A549 (cell line): ENCODE results near the gene WASF3. TPM values are rescaled to one million over a fixed set of nuclear protein-coding genes. Genes with fewer than 3 reads are reported as not detected.

Source experiments
- ATAC-seq, 2 experiments: fragments of 200-7000 bp in 1 of 2; fragments of >200 bp in 1 of 2; cut with Nextera tagmentation in 1 of 2; cut with Tn5 transposase in 1 of 2; 3 replicates each; pipeline versions ENCODE4 v1.8.0 to v1.9.1; 2018 to 2020; ENCODE audit warnings: mild to moderate bottlenecking in 1 of 2, moderate library complexity in 1 of 2
- CTCF ChIA-PET: fragments of 300-600 bp; sonication (Branson Sonifier 250); formaldehyde crosslinking; extraction: SDS; loops from one replicate; lab custom pipeline; 2021; ENCODE audit warnings: antibody characterized with exemption, inconsistent platforms; lab: Yijun Ruan, JAX
- POLR2A ChIA-PET: fragments of 350-600 bp; formaldehyde crosslinking; extraction: SDS; loops from one replicate; lab custom pipeline; 2021; ENCODE audit warnings: antibody characterized with exemption, inconsistent platforms; lab: Yijun Ruan, JAX
- DNase-seq, 2 experiments: peaks; one replicate each; pipeline versions ENCODE4 v3.0.0 to v3.0.0-alpha.2; 2011 to 2016; ENCODE audit warnings: low read depth in 1 of 2, low spot score in 1 of 2
- FAIRE-seq: peaks from 2 replicates; lab custom pipeline; 2011; peaks lifted over from hg19 to GRCh38; lab: Jason Lieb, UNC
- H3K27ac ChIP-seq, 2 experiments: fragments of >200 bp; sonication (Bioruptor Twin); formaldehyde crosslinking; 3 replicates each; pipeline ENCODE4 v1.5.1; 2016 to 2017
- H3K4me1 ChIP-seq: fragments of >200 bp; sonication (Bioruptor Twin); formaldehyde crosslinking; 3 replicates; pipeline ENCODE4 v1.6.1; 2016
- H3K4me2 ChIP-seq: fragments of >200 bp; sonication (Bioruptor Twin); formaldehyde crosslinking; 3 replicates; pipeline ENCODE4 v1.6.1; 2016
- H3K4me3 ChIP-seq: fragments of >200 bp; sonication (Bioruptor Twin); formaldehyde crosslinking; 3 replicates; pipeline ENCODE4 v1.5.1; 2016
- H3K9me3 ChIP-seq: fragments of >200 bp; sonication (Bioruptor Twin); formaldehyde crosslinking; 3 replicates; pipeline ENCODE4 v1.6.1; 2016
- CEBPB ChIP-seq, 2 experiments: fragments of >200 bp in 1 of 2; sonication (Bioruptor Twin) in 1 of 2; formaldehyde crosslinking in 1 of 2; IDR thresholded peaks; 2 replicates each; pipeline ENCODE4 v1.6.1; 2012 to 2016
- CHD2 ChIP-seq: fragments of 150-350 bp; IDR thresholded peaks from 2 replicates; pipeline ENCODE4 v1.6.1; 2014; ENCODE audit warnings: low read length; ENCODE audit not compliant: partially characterized antibody
- CHD4 ChIP-seq: fragments of 200-600 bp; sonication (generic); IDR thresholded peaks from 2 replicates; pipeline ENCODE4 v1.6.1; 2016; ENCODE audit warnings: antibody characterized with exemption, mild to moderate bottlenecking, borderline replicate concordance
- EHF ChIP-seq: fragments of 250-450 bp; sonication (Bioruptor Pico); IDR thresholded peaks from 2 replicates; pipeline ENCODE4 v1.5.0; 2020; ENCODE audit warnings: mild to moderate bottlenecking
- HEYL ChIP-seq: fragments of 250-450 bp; sonication (Bioruptor Pico); IDR thresholded peaks from 2 replicates; pipeline ENCODE4 v1.8.0; 2021; ENCODE audit warnings: mild to moderate bottlenecking, moderate library complexity
- HOXB13 ChIP-seq: fragments of 250-450 bp; sonication (Bioruptor Pico); IDR thresholded peaks from 2 replicates; pipeline ENCODE4 v1.5.0; 2020; ENCODE audit warnings: low read depth, mild to moderate bottlenecking, moderate library complexity
- HOXB5 ChIP-seq: fragments of 250-450 bp; sonication (Bioruptor Pico); IDR thresholded peaks from 2 replicates; pipeline ENCODE4 v1.5.0; 2020; ENCODE audit warnings: mild to moderate bottlenecking, moderate library complexity
- KDM1A ChIP-seq: fragments of 200-600 bp; sonication (generic); IDR thresholded peaks from 2 replicates; pipeline ENCODE4 v1.6.1; 2016; ENCODE audit warnings: low read depth, mild to moderate bottlenecking
- MAFK ChIP-seq: fragments of 450-650 bp; IDR thresholded peaks from 2 replicates; pipeline ENCODE4 v1.6.1; 2014; ENCODE audit not compliant: partially characterized antibody
- NPAS2 ChIP-seq: fragments of 250-450 bp; sonication (Bioruptor Pico); IDR thresholded peaks from 2 replicates; pipeline ENCODE4 v1.8.0; 2022; ENCODE audit warnings: mild to moderate bottlenecking, moderate library complexity, borderline replicate concordance
- PHF8 ChIP-seq: fragments of 200-600 bp; sonication (generic); IDR thresholded peaks from 2 replicates; pipeline ENCODE4 v1.6.1; 2016; ENCODE audit warnings: low read depth, mild to moderate bottlenecking, antibody characterized with exemption, moderate library complexity, borderline replicate concordance
- POLR2A ChIP-seq: IDR thresholded peaks from 2 replicates; pipeline ENCODE4 v1.6.1; 2012; ENCODE audit warnings: mild to moderate bottlenecking, low read length
- SMC3 ChIP-seq: fragments of >200 bp; sonication (Bioruptor Twin); formaldehyde crosslinking; IDR thresholded peaks from 3 replicates; pipeline ENCODE4 v1.6.1; 2018; ENCODE audit warnings: inconsistent platforms
- TFCP2L1 ChIP-seq: fragments of 250-450 bp; sonication (Bioruptor Pico); IDR thresholded peaks from 2 replicates; pipeline ENCODE4 v1.5.0; 2021; ENCODE audit warnings: mild to moderate bottlenecking
- TP53 ChIP-seq: fragments of 250-450 bp; sonication (Bioruptor Pico); IDR thresholded peaks from 2 replicates; pipeline ENCODE4 v1.5.0; 2021; ENCODE audit warnings: mild to moderate bottlenecking, moderate library complexity
- ZSCAN20 ChIP-seq: fragments of 250-450 bp; sonication (Bioruptor Pico); IDR thresholded peaks from 2 replicates; pipeline ENCODE4 v1.8.0; 2022; ENCODE audit warnings: mild to moderate bottlenecking, moderate library complexity
- WGBS: methylation state at CpG from one replicate; pipeline ENCODE4 v1.1.6; 2017; ENCODE audit errors: missing lambda C conversion rate; 5-methylcytosine and 5-hydroxymethylcytosine counted together
- polyA plus RNA-seq, 4 experiments: library from polyadenylated mRNA; depleted of rRNA in 3 of 4; stranded (reverse); fragments of >200 nt; fragmentation: RNase III in 1 of 4; extraction: RNeasy Plus Mini Kit Qiagen cat#74134 plus additional on column Dnase treatment in 1 of 4; gene quantifications; 2 replicates in 3 of 4; 3 replicates in 1 of 4; pipeline ENCODE4 v1.2.3, GENCODE V29; 2011 to 2017
- TF ChIP-seq, protein P1 (sequence below): fragments of 200-600 bp; sonication (generic); IDR thresholded peaks from 2 replicates; pipeline ENCODE4 v1.6.1; 2016; ENCODE audit warnings: antibody characterized with exemption, mild to moderate bottlenecking, moderate library complexity
- TF ChIP-seq, protein P2 (sequence below): IDR thresholded peaks from 2 replicates; pipeline ENCODE4 v1.6.1; 2012
- TF ChIP-seq, protein P3 (sequence below): fragments of 250-450 bp; sonication (Bioruptor Pico); IDR thresholded peaks from 2 replicates; pipeline ENCODE4 v1.5.0; 2021; ENCODE audit warnings: mild to moderate bottlenecking, moderate library complexity, borderline replicate concordance
- TF ChIP-seq, protein P4 (sequence below): fragments of >200 bp; sonication (Bioruptor Twin); formaldehyde crosslinking; IDR thresholded peaks from 3 replicates; pipeline ENCODE4 v1.6.1; 2016

Gene WASF3
- polyA plus RNA-seq, 2 of the 4 experiments (the other 2 are of a cell fraction): 0.09 to 0.56 TPM

DNA sequence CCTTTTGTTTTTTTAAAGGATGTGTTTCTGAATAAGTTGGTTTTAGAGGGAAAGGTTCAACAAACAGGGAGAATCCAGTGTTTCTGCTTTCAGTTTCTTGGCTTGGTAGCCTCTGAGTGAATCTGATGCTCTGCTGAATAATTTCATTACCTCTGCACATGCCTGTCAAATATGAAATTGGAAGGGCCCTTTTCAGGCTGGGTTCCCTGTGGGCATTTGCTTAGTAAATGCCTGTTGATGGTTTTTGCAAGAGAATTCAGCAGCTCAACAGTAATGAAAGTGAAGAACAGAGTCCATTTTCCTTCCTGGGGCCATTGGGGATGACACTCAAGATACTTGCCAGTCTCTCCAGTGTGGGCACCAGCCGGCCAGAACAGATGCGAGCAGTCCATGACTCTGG is 128.8 kb downstream of the WASF3 start:
- ChIA-PET POLR2A (no interaction called here), CTCF (interaction anchor here (1.5 to 2.7 kb wide), 2 partner anchors 13 to 501 kb away, joined by 3 to 21 read pairs; no protein-coding TSS in a partner anchor)
- no peak for FAIRE-seq
- ATAC-seq: no peak
- DNase-seq: no peak
- 67% methylated on average over 2 of the region's 2 CpGs for WGBS
- Histone ChIP-seq H3K4me1 (no peaks in the 10 kb centered on the region), H3K27ac (no peak overlapping the region), H3K9me3 (no peaks in the 10 kb centered on the region), H3K4me3 (no peak overlapping the region), H3K4me2 (no peak overlapping the region)
- no peak for TF ChIP-seq SMC3
- TF ChIP-seq HOXB5 (CRISPR knock-in tag): no peak
- no peak for TF ChIP-seq TP53 (CRISPR knock-in tag)
- no peak for TF ChIP-seq POLR2A
- TF ChIP-seq, protein P1, sequence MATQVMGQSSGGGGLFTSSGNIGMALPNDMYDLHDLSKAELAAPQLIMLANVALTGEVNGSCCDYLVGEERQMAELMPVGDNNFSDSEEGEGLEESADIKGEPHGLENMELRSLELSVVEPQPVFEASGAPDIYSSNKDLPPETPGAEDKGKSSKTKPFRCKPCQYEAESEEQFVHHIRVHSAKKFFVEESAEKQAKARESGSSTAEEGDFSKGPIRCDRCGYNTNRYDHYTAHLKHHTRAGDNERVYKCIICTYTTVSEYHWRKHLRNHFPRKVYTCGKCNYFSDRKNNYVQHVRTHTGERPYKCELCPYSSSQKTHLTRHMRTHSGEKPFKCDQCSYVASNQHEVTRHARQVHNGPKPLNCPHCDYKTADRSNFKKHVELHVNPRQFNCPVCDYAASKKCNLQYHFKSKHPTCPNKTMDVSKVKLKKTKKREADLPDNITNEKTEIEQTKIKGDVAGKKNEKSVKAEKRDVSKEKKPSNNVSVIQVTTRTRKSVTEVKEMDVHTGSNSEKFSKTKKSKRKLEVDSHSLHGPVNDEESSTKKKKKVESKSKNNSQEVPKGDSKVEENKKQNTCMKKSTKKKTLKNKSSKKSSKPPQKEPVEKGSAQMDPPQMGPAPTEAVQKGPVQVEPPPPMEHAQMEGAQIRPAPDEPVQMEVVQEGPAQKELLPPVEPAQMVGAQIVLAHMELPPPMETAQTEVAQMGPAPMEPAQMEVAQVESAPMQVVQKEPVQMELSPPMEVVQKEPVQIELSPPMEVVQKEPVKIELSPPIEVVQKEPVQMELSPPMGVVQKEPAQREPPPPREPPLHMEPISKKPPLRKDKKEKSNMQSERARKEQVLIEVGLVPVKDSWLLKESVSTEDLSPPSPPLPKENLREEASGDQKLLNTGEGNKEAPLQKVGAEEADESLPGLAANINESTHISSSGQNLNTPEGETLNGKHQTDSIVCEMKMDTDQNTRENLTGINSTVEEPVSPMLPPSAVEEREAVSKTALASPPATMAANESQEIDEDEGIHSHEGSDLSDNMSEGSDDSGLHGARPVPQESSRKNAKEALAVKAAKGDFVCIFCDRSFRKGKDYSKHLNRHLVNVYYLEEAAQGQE: no peak
- TF ChIP-seq MAFK: no peak
- no peak for TF ChIP-seq KDM1A
- TF ChIP-seq, protein P2, sequence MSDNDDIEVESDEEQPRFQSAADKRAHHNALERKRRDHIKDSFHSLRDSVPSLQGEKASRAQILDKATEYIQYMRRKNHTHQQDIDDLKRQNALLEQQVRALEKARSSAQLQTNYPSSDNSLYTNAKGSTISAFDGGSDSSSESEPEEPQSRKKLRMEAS: no peak
- no peak for TF ChIP-seq HEYL (CRISPR knock-in tag)
- TF ChIP-seq, all 56 proteins: peak for 0

DNA sequence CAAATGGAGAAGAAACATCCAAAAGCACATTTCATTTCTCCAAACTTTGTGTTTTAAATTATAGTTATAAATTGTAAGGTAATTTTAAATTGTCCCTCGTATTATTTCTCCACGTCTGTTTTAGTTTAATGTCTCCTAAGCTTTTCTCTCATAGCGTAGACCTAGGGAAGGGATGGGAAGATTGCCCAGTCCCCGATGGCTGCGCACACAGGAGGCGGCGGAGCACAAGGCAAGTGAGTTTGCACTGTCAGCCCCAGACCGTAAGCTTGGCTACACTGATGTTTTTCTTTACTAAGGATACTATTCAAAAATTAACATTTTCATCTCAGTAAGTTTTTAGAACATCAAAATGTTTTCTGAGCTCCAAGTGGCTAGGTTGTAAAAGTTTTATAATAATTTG is 130.8 kb downstream of the WASF3 start:
- Histone ChIP-seq H3K27ac (no peak overlapping the region), H3K4me3 (no peak overlapping the region), H3K4me1 (no peaks in the 10 kb centered on the region), H3K4me2 (no peak overlapping the region), H3K9me3 (no peaks in the 10 kb centered on the region)
- POLR2A ChIA-PET: no interaction called here
- DNase-seq (no peak), FAIRE-seq (no peak), ATAC-seq (no peak)
- CTCF ChIA-PET: interaction anchor here (2.7 kb wide), 1 partner anchor 11 kb away, joined by 21 read pairs; no protein-coding TSS in a partner anchor
- TF ChIP-seq CHD2: no peak
- TF ChIP-seq TFCP2L1 (CRISPR knock-in tag): no peak
- no peak for TF ChIP-seq CEBPB (IDR thresholded peaks at IDR 0.05)
- no peak for TF ChIP-seq EHF (CRISPR knock-in tag)
- TF ChIP-seq NPAS2 (CRISPR knock-in tag): no peak
- no peak for TF ChIP-seq HOXB13
- TF ChIP-seq, protein P3, sequence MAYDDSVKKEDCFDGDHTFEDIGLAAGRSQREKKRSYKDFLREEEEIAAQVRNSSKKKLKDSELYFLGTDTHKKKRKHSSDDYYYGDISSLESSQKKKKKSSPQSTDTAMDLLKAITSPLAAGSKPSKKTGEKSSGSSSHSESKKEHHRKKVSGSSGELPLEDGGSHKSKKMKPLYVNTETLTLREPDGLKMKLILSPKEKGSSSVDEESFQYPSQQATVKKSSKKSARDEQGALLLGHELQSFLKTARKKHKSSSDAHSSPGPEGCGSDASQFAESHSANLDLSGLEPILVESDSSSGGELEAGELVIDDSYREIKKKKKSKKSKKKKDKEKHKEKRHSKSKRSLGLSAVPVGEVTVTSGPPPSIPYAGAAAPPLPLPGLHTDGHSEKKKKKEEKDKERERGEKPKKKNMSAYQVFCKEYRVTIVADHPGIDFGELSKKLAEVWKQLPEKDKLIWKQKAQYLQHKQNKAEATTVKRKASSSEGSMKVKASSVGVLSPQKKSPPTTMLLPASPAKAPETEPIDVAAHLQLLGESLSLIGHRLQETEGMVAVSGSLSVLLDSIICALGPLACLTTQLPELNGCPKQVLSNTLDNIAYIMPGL (CRISPR knock-in tag): no peak
- no peak for TF ChIP-seq CHD4
- TF ChIP-seq, protein P4, sequence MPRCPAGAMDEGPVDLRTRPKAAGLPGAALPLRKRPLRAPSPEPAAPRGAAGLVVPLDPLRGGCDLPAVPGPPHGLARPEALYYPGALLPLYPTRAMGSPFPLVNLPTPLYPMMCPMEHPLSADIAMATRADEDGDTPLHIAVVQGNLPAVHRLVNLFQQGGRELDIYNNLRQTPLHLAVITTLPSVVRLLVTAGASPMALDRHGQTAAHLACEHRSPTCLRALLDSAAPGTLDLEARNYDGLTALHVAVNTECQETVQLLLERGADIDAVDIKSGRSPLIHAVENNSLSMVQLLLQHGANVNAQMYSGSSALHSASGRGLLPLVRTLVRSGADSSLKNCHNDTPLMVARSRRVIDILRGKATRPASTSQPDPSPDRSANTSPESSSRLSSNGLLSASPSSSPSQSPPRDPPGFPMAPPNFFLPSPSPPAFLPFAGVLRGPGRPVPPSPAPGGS: no peak
- TF ChIP-seq PHF8: no peak
- TF ChIP-seq ZSCAN20 (CRISPR knock-in tag): no peak
- TF ChIP-seq, protein P1: no peak
- WGBS: 63% methylated on average over 8 of the region's 8 CpGs
